Thymus (tissue), 11 donors: ENCODE results near the gene P2RY6. TPM values are rescaled to one million over a fixed set of nuclear protein-coding genes. Genes with fewer than 3 reads are reported as not detected.

Source experiments
- DNase-seq, 9 donors: peaks; one replicate each; pipeline ENCODE4 v3.0.0-alpha.2; 2013; ENCODE audit warnings: low spot score in 9 of 9, low read depth in 6 of 9, missing footprints in 1 of 9
- H3K27ac ChIP-seq, 2 donors: one replicate each; pipeline ENCODE4 v1.5.1; 2013; ENCODE audit warnings: control low read depth in 1 of 2, low read depth in 1 of 2, low read length in 1 of 2, mild to moderate bottlenecking in 1 of 2, moderate library complexity in 1 of 2
- H3K27me3 ChIP-seq, 2 donors: one replicate each; pipeline ENCODE4 v1.5.1; 2013; ENCODE audit warnings: low read length in 1 of 2; ENCODE audit not compliant: control insufficient read depth in 2 of 2, insufficient read depth in 1 of 2
- H3K36me3 ChIP-seq, 2 donors: one replicate each; pipeline ENCODE4 v1.5.1; 2013; ENCODE audit warnings: low read length in 1 of 2, mild to moderate bottlenecking in 1 of 2, moderate library complexity in 1 of 2; ENCODE audit not compliant: control insufficient read depth in 2 of 2, insufficient read depth in 2 of 2
- H3K4me1 ChIP-seq, 2 donors: one replicate each; pipeline ENCODE4 v1.5.1; 2013; ENCODE audit warnings: low read length in 2 of 2; ENCODE audit not compliant: control insufficient read depth in 2 of 2, insufficient read depth in 2 of 2
- H3K4me3 ChIP-seq, 2 donors: one replicate each; pipeline ENCODE4 v1.5.1; 2013; ENCODE audit warnings: low read length in 2 of 2, control low read depth in 1 of 2, mild to moderate bottlenecking in 1 of 2
- H3K9me3 ChIP-seq, 2 donors: one replicate each; pipeline ENCODE4 v1.5.1; 2013; ENCODE audit warnings: low read length in 1 of 2, mild to moderate bottlenecking in 1 of 2; ENCODE audit not compliant: control insufficient read depth in 2 of 2, insufficient read depth in 1 of 2
- WGBS: extraction: QIAGEN DNeasy Blood & Tissue Kit; methylation state at CpG from one replicate; pipeline ENCODE4 v1.1.7; 2013; 5-methylcytosine and 5-hydroxymethylcytosine counted together
- polyA plus RNA-seq: library from polyadenylated mRNA; stranded (reverse); fragments of 200-250 nt; gene quantifications from one replicate; pipeline ENCODE4 v1.2.3, GENCODE V29; 2013
- total RNA-seq: library from RNA; stranded (reverse); fragments of 120-200 nt; gene quantifications from one replicate; pipeline ENCODE4 v1.2.4, GENCODE V29; 2013
- donor health status: healthy.

Gene P2RY6
- total and polyA plus RNA-seq, 2 donors, result 1.3 to 2.9 TPM

- peaks cover 0 to 2% of the 10 kb centered on the region in 2 donors for H3K4me1 ChIP-seq
- WGBS, result 88% methylated on average over 20 of the region's 20 CpGs
- H3K36me3 ChIP-seq, result no peaks in the 10 kb centered on the region
- H3K27me3 ChIP-seq, result peaks cover 0 to 35% of the 10 kb centered on the region in 2 donors
- peaks cover 0 to 12% of the 10 kb centered on the region in 2 donors for H3K9me3 ChIP-seq
- H3K4me3 ChIP-seq, result no peak overlapping the region
- no peak overlapping the region for H3K27ac ChIP-seq
- no peak for DNase-seq
Measured at GRCh38 chr11:73344191-73344607, 72.1 kb downstream of the P2RY6 start.

- Histone ChIP-seq H3K27me3 (peaks cover 0 to 35% of the 10 kb centered on the region in 2 donors), H3K4me1 (peaks cover 0 to 2% of the 10 kb centered on the region in 2 donors), H3K36me3 (no peaks in the 10 kb centered on the region), H3K9me3 (peaks cover 0 to 12% of the 10 kb centered on the region in 2 donors), H3K27ac (no peak overlapping the region), H3K4me3 (no peak overlapping the region)
- WGBS, result 94% methylated on average over 5 of the region's 5 CpGs
- DNase-seq, result no peak
Measured at GRCh38 chr11:73345481-73346160, 73.5 kb downstream of the P2RY6 start.

- DNase-seq, result no peak
- WGBS, result 95% methylated on average over 10 of the region's 10 CpGs
- H3K4me1 ChIP-seq, result peaks cover 0 to 2% of the 10 kb centered on the region in 2 donors
Measured at GRCh38 chr11:73346186-73346935, 74.2 kb downstream of the P2RY6 start.

GRCh38 chr11:73347067-73347466, 74.9 kb downstream of the P2RY6 start:
- H3K27ac ChIP-seq, result no peak overlapping the region
- peaks cover 0 to 12% of the 10 kb centered on the region in 2 donors for H3K9me3 ChIP-seq
- peaks cover 0 to 25% of the 10 kb centered on the region in 2 donors for H3K27me3 ChIP-seq
- peaks cover 0 to 2% of the 10 kb centered on the region in 2 donors for H3K4me1 ChIP-seq
- no peak overlapping the region for H3K4me3 ChIP-seq
- no peaks in the 10 kb centered on the region for H3K36me3 ChIP-seq
- WGBS, result 97% methylated on average over 12 of the region's 12 CpGs
- DNase-seq, result no peak

More at GRCh38 chr11:73346186-73346935, 74.2 kb downstream of the P2RY6 start:
- Histone ChIP-seq H3K4me3 (no peak overlapping the region), H3K36me3 (no peaks in the 10 kb centered on the region), H3K9me3 (peaks cover 0 to 12% of the 10 kb centered on the region in 2 donors), H3K27ac (no peak overlapping the region), H3K27me3 (peaks cover 0 to 32% of the 10 kb centered on the region in 2 donors)

Other genes starting within 250 kb of the P2RY6 start
- 12.5 TPM for gene FCHSD2, start 130.0 kb upstream of the P2RY6 start, total RNA-seq
- 22.3 TPM for gene FCHSD2, start 130.0 kb upstream of the P2RY6 start, polyA plus RNA-seq
- 0.52 TPM for gene P2RY2, start 54.1 kb upstream of the P2RY6 start, total RNA-seq
- gene P2RY2, start 54.1 kb upstream of the P2RY6 start, polyA plus RNA-seq, result 0.75 TPM
- gene ARHGEF17, start 35.9 kb downstream of the P2RY6 start, total RNA-seq, result 2.5 TPM
- gene ARHGEF17, start 35.9 kb downstream of the P2RY6 start, polyA plus RNA-seq, result 8.9 TPM
- 10.4 TPM for gene RELT, start 104.1 kb downstream of the P2RY6 start, total RNA-seq
- 9.9 TPM for gene RELT, start 104.1 kb downstream of the P2RY6 start, polyA plus RNA-seq